ENCODE results near the gene CFL1. TPM values are rescaled to one million over a fixed set of nuclear protein-coding genes. Genes with fewer than 3 reads are reported as not detected.

The CFL1 gene
- total and polyA plus RNA-seq, 2 of the 8 experiments (the other 6 are each of a cell fraction or from before 2014, with no cell fraction given) = 1,252 to 1,365 TPM

GRCh38 chr11:65821107-65821506 is 36.9 kb downstream of the CFL1 start (continued):
- TF ChIP-seq E2F6 (IDR thresholded peaks at IDR 0.05) = no peak
- no peak for TF ChIP-seq SP4 (IDR thresholded peaks at IDR 0.05; ENCODE audit: low read length)
- TF ChIP-seq POLR2AphosphoS5 (IDR thresholded peaks at IDR 0.05; ENCODE audit: low read depth, low read length) = no peak
- TF ChIP-seq CBX5 (IDR thresholded peaks at IDR 0.05; ENCODE audit: low read depth, low read length) = no peak
- no peak for TF ChIP-seq GABPA (IDR thresholded peaks at IDR 0.05; ENCODE audit: borderline replicate concordance, insufficient read depth, low read length)
- TF ChIP-seq BACH1 (IDR thresholded peaks at IDR 0.05; ENCODE audit: low read length) = no peak
- no peak for TF ChIP-seq MAFK (IDR thresholded peaks at IDR 0.05; ENCODE audit: low read depth, low read length)
- TF ChIP-seq ATF2 (IDR thresholded peaks at IDR 0.05; ENCODE audit: low read length) = no peak
- no peak for TF ChIP-seq KDM5A (IDR thresholded peaks at IDR 0.05; ENCODE audit: low read length)
- no peak for TF ChIP-seq RBBP5 (IDR thresholded peaks at IDR 0.05; ENCODE audit: borderline replicate concordance, low read depth, low read length)

Data from H1 (cell line).